SK-N-SH (cell line): ENCODE data around the gene SSMEM1.

Experiments
- EP300 ChIP-seq, 2 experiments: IDR thresholded peaks; 2 replicates each; pipeline versions ENCODE4 v1.4.0 to v1.6.1; 2012; ENCODE audit warnings: borderline replicate concordance in 1 of 2, low read depth in 1 of 2, low read length in 1 of 2
- EZH2phosphoT487 ChIP-seq: fragments of 200-600 bp; sonication (generic); IDR thresholded peaks from 2 replicates; pipeline ENCODE4 v1.6.1; 2017; ENCODE audit warnings: low read depth, mixed run types, mild to moderate bottlenecking, antibody characterized with exemption, moderate library complexity, borderline replicate concordance
- GATA2 ChIP-seq: sonication (generic); formaldehyde crosslinking; IDR thresholded peaks from 2 replicates; pipeline ENCODE4 v1.5.0; 2020; ENCODE audit warnings: mild to moderate bottlenecking, missing genetic modification reagents
- JUND ChIP-seq: IDR thresholded peaks from 2 replicates; pipeline ENCODE4 v1.4.0; 2012
- MXI1 ChIP-seq: IDR thresholded peaks from 2 replicates; pipeline ENCODE4 v1.6.1; 2012; ENCODE audit warnings: mild to moderate bottlenecking, low read depth, low read length, improper control_type of control experiment
- NFIC ChIP-seq: IDR thresholded peaks from 2 replicates; pipeline ENCODE4 v1.4.0; 2012; ENCODE audit warnings: borderline replicate concordance
- POLR2AphosphoS5 ChIP-seq: IDR thresholded peaks from 2 replicates; pipeline ENCODE4 v1.6.1; 2012; ENCODE audit warnings: low read depth, low read length
- REST ChIP-seq: IDR thresholded peaks from 2 replicates; pipeline ENCODE4 v1.6.1; 2012; ENCODE audit warnings: mild to moderate bottlenecking, low read depth, low read length, moderate library complexity
- RFX5 ChIP-seq: IDR thresholded peaks from 2 replicates; pipeline ENCODE4 v1.6.1; 2012; ENCODE audit warnings: mild to moderate bottlenecking, improper control_type of control experiment, low read length
- YY1 ChIP-seq: IDR thresholded peaks from 2 replicates; pipeline ENCODE4 v1.4.0; 2012; ENCODE audit warnings: low read depth, mild to moderate bottlenecking
- ZBTB33 ChIP-seq: IDR thresholded peaks from 2 replicates; pipeline ENCODE4 v1.4.0; 2012; ENCODE audit warnings: low read depth, borderline replicate concordance
- TF ChIP-seq, protein P1 (sequence below): fragments of 200-600 bp; sonication (generic); IDR thresholded peaks from 2 replicates; pipeline ENCODE4 v1.6.1; 2017; ENCODE audit warnings: antibody characterized with exemption, mild to moderate bottlenecking, moderate library complexity
- TF ChIP-seq, protein P2 (sequence below): IDR thresholded peaks from 2 replicates; pipeline ENCODE4 v1.4.0; 2012; ENCODE audit warnings: low read depth
- TF ChIP-seq, protein P3 (sequence below): fragments of 150-350 bp; IDR thresholded peaks from 2 replicates; pipeline ENCODE4 v1.6.1; 2017; ENCODE audit warnings: antibody characterized with exemption, low read length, low read depth, borderline replicate concordance

DNA sequence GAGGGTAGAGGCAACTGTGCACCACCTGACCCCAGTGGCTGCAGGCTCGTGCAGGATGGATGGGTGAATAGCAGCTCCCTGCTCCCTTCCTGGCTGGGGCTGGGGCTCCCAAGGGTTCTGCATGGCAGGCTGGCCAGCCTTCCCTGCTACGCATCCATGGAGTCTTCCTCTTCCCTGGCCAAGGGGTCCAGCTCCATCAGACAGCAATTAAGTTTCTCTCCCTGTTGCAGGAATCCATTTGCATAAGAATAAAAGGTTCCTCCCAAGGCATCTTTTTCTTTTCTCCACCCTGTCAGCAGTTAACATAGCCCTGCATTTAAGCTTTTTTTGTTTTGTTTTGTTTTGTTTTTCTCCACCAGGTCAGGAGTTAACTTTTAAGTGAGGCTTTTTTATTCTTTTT is 49.0 kb downstream of the SSMEM1 start:
- TF ChIP-seq EP300 (IDR thresholded peaks at IDR 0.05; ENCODE audit: borderline replicate concordance in 1 of 2, low read depth in 1 of 2, low read length in 1 of 2) (no peak), NFIC (no peak), YY1 (no peak), ZBTB33 (no peak), REST (no peak), GATA2 (CRISPR knock-in tag) (no peak), POLR2AphosphoS5 (no peak), MXI1 (no peak), JUND (no peak), EZH2phosphoT487 (no peak), RFX5 (no peak)
- TF ChIP-seq, protein P1, sequence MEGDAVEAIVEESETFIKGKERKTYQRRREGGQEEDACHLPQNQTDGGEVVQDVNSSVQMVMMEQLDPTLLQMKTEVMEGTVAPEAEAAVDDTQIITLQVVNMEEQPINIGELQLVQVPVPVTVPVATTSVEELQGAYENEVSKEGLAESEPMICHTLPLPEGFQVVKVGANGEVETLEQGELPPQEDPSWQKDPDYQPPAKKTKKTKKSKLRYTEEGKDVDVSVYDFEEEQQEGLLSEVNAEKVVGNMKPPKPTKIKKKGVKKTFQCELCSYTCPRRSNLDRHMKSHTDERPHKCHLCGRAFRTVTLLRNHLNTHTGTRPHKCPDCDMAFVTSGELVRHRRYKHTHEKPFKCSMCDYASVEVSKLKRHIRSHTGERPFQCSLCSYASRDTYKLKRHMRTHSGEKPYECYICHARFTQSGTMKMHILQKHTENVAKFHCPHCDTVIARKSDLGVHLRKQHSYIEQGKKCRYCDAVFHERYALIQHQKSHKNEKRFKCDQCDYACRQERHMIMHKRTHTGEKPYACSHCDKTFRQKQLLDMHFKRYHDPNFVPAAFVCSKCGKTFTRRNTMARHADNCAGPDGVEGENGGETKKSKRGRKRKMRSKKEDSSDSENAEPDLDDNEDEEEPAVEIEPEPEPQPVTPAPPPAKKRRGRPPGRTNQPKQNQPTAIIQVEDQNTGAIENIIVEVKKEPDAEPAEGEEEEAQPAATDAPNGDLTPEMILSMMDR: no peak
- TF ChIP-seq, protein P2, sequence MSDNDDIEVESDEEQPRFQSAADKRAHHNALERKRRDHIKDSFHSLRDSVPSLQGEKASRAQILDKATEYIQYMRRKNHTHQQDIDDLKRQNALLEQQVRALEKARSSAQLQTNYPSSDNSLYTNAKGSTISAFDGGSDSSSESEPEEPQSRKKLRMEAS: no peak
- TF ChIP-seq, protein P3, sequence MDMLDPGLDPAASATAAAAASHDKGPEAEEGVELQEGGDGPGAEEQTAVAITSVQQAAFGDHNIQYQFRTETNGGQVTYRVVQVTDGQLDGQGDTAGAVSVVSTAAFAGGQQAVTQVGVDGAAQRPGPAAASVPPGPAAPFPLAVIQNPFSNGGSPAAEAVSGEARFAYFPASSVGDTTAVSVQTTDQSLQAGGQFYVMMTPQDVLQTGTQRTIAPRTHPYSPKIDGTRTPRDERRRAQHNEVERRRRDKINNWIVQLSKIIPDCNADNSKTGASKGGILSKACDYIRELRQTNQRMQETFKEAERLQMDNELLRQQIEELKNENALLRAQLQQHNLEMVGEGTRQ: no peak
